NB4 (cell line): ENCODE results near the gene CEP43.

ENCODE experiments used
- DNase-seq: peaks from one replicate; pipeline ENCODE4 v3.0.0; 2010; ENCODE audit warnings: low read depth
- H3K4me3 ChIP-seq: one replicate; pipeline ENCODE4 v1.5.1; 2011; ENCODE audit warnings: mild to moderate bottlenecking, low read depth, low read length, moderate library complexity
- CTCF ChIP-seq: IDR thresholded peaks from one replicate; pipeline ENCODE4 v1.5.1; 2012; ENCODE audit warnings: low read depth, low read length
- MYC ChIP-seq: IDR thresholded peaks from 2 replicates; pipeline ENCODE4 v1.6.1; 2011; ENCODE audit warnings: low read depth, low read length
- POLR2A ChIP-seq: IDR thresholded peaks from 2 replicates; pipeline ENCODE4 v1.6.1; 2011; ENCODE audit warnings: mild to moderate bottlenecking; ENCODE audit not compliant: insufficient read length; ENCODE audit errors: extremely low read depth
- TF ChIP-seq, protein P1 (sequence below): IDR thresholded peaks from 2 replicates; pipeline ENCODE4 v1.6.1; 2011; ENCODE audit warnings: low read depth, low read length

CEP43 gene

DNA sequence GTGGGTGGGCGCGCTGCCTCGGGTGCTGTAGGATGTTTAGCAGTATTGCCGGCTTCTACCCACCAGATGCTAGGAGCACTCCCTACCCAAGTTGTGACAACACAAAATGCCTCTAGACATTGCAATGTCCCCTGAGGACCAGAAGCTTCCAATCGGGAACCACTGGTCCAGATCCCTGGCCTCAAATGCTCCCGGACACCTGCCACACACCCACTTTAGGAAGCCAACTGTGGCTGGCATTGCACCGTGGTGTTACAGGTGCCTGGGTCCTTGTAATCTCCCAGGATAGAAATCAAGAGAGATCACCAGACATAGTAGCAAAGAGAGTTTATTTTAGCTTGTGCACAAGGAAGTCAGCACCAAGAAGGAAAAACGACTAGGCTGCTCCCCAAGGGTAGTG, 27.9 kb upstream of the CEP43 start:
- TF ChIP-seq, protein P1, sequence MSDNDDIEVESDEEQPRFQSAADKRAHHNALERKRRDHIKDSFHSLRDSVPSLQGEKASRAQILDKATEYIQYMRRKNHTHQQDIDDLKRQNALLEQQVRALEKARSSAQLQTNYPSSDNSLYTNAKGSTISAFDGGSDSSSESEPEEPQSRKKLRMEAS = no peak
- no peak for TF ChIP-seq POLR2A
- TF ChIP-seq CTCF = no peak
- TF ChIP-seq MYC = no peak
- DNase-seq = no peak

DNA sequence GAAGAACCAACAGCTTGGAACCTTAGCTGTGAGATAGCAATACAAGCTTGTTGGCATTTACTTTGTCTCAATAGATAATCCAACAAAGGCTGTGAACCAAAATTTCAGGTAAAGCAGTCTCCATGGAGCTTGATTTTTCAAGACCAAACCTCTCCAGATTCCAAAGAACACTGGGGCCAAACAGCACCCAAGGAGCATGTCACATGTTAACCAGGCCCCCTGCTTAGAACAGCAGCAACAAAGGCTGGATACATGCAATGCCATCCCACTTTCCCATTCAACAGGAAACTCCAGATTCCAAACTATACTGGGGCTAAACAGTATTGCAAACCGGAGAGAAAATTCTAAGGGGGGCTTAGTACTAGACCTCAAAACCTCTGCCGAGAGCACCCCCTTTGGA, 27.1 kb upstream of the CEP43 start:
- H3K4me3 ChIP-seq = no peak overlapping the region
- TF ChIP-seq POLR2A = no peak
- TF ChIP-seq, protein P1 = no peak
- no peak for TF ChIP-seq CTCF
- TF ChIP-seq MYC = no peak
- no peak for DNase-seq

More for the DNA sequence above, 27.9 kb upstream of the CEP43 start:
- no peak overlapping the region for H3K4me3 ChIP-seq

DNA sequence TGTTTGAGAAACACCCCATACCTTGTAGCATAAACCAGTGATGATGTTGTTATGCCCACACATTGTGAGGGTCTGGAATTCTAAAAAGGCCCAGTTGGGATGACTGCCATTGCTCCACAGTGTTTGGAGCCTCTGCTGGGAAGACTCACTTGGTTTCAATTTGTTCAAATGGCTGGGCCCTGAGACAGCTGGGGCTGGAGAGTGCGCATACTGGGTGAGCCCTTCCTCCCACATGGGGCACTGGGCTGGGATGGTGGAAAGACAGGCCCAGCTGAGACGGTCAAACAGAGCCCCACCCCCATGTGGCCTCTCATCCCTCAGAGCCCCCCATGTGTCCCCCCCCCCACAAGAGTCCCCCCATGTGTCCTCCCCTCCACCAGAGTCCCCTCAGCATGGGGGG, 22.6 kb upstream of the CEP43 start:
- DNase-seq = no peak
- TF ChIP-seq MYC = no peak
- TF ChIP-seq, protein P1 = no peak
- TF ChIP-seq POLR2A = no peak
- no peak for TF ChIP-seq CTCF
- H3K4me3 ChIP-seq = no peak overlapping the region

DNA sequence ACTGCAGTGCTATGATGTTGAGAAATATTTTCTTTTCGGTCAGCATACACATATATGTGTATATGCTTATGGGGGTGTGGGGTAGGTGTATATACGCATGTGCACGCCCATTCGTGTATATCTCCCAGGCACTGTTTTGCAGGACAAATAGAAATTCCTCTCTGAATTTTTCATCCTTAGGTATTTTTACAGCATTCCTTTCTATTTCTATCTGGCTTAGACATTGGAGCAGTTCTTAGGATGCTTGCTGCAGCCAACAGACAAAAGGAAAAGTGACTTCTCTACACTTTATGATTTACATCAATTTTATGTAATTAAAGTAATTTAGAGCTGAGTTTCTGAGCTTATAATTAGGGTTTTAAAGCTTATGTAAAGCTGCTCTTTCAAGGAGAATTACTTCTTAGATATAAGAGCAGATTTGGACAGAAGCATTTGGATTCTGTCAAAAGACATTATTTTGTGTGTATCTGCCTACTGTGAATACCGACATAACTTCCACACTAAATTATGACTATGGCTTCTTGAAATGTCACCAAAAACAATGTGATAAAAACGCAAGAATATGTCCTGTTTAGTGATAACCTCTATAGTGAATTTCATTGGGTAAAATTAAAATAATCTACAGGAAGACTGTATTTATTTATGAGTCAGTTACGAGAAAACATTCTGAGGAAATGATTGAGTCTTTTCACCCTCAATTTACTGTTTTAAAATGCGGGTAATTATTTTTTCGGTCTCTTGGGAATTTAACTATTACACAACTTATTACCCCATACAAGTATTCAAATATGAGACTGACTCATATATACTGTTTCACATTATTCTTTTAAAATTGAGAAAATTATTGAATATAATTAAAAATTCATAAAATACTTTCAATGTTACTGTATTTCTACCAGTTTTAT, 21.3 kb upstream of the CEP43 start:
- H3K4me3 ChIP-seq = no peak overlapping the region
- TF ChIP-seq POLR2A (no peak), MYC (no peak), CTCF (no peak)
- TF ChIP-seq, protein P1 = no peak
- DNase-seq = no peak

DNA sequence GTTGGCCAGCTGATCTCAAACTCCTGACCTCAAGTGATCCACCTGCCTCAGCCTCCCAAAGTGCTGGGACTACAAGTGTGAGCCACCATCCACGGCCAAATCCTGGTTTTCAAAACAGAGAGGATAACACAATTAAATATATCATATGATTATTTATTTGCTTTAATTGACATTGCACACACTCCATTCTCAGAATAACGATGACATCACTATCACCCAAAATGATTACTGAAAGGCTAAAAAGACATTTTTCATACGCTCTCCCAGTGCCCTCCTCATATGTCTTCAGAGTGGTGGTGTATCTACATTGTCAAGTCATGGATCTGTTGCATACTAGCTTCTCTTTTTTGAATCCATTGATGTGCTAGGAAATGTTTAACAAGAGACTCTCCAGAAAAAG, 18.5 kb upstream of the CEP43 start:
- H3K4me3 ChIP-seq = no peak overlapping the region
- no peak for TF ChIP-seq CTCF
- TF ChIP-seq, protein P1 = no peak
- no peak for TF ChIP-seq POLR2A
- TF ChIP-seq MYC = no peak
- DNase-seq = no peak

GRCh38 chr6:166987448-166987847, 11.7 kb upstream of the CEP43 start:
- no peak overlapping the region for H3K4me3 ChIP-seq
- DNase-seq = no peak
- TF ChIP-seq MYC (no peak), CTCF (no peak), POLR2A (no peak)
- TF ChIP-seq, protein P1 = no peak
